CD4-positive, alpha-beta T cell (primary cell): ENCODE results near the gene TPK1. TPM values are rescaled to one million over a fixed set of nuclear protein-coding genes. Genes with fewer than 3 reads are reported as not detected.

ENCODE experiments used
- ATAC-seq: fragments of 200-7000 bp; cut with Tn5 transposase; one replicate; pipeline ENCODE4 v1.10.0; 2022; ENCODE audit warnings: mild to moderate bottlenecking; ENCODE audit not compliant: poor library complexity
- CTCF ChIA-PET: fragments of 350-600 bp; sonication (Branson Sonifier 250); formaldehyde crosslinking; loops from one replicate; lab custom pipeline; 2021; ENCODE audit warnings: antibody characterized with exemption, inconsistent platforms; lab: Charles Lee
- POLR2A ChIA-PET: fragments of 350-600 bp; sonication (Branson Sonifier 250); formaldehyde crosslinking; loops from one replicate; lab custom pipeline; 2021; ENCODE audit warnings: antibody characterized with exemption, inconsistent platforms; lab: Charles Lee
- DNase-seq, 14 experiments: peaks; one replicate each; pipeline ENCODE4 v3.0.0-alpha.2; 2013 to 2020; ENCODE audit warnings: mixed read lengths in 2 of 14
- H3K27ac ChIP-seq, 2 donors: one replicate each; pipeline versions ENCODE4 v1.5.1 to v1.7.0; 2013; ENCODE audit warnings: low read length in 2 of 2, low read depth in 1 of 2, mild to moderate bottlenecking in 1 of 2
- H3K27me3 ChIP-seq, 2 experiments: 1 replicate in 1 of 2; 2 replicates in 1 of 2; pipeline versions ENCODE4 v1.6.1 to v1.7.0; 2013; ENCODE audit warnings: low read length in 2 of 2, control low read depth in 1 of 2, mild to moderate bottlenecking in 1 of 2, moderate library complexity in 1 of 2; ENCODE audit not compliant: insufficient read depth in 2 of 2, control insufficient read depth in 1 of 2
- H3K36me3 ChIP-seq: one replicate; pipeline ENCODE4 v1.6.1; 2013; ENCODE audit warnings: low read length, control low read depth; ENCODE audit not compliant: insufficient read depth
- H3K4me1 ChIP-seq: one replicate; pipeline ENCODE4 v1.6.1; 2013; ENCODE audit warnings: low read length, control low read depth; ENCODE audit not compliant: insufficient read depth
- H3K4me3 ChIP-seq: one replicate; pipeline ENCODE4 v1.5.1; 2013; ENCODE audit warnings: mild to moderate bottlenecking, low read length, moderate library complexity
- H3K9me3 ChIP-seq, 2 experiments: 1 replicate in 1 of 2; 2 replicates in 1 of 2; pipeline versions ENCODE4 v1.6.1 to v1.7.0; 2013; ENCODE audit warnings: low read length in 2 of 2, mild to moderate bottlenecking in 2 of 2, control low read depth in 1 of 2, moderate library complexity in 1 of 2; ENCODE audit not compliant: control insufficient read depth in 1 of 2, insufficient read depth in 1 of 2
- H3K27ac Mint-ChIP-seq: one replicate; pipeline ENCODE4 v1.8.0; 2020; ENCODE audit warnings: mixed read lengths
- H3K27me3 Mint-ChIP-seq: one replicate; pipeline ENCODE4 v1.8.0; 2021; ENCODE audit warnings: mixed read lengths
- H3K36me3 Mint-ChIP-seq: one replicate; pipeline ENCODE4 v1.8.0; 2021; ENCODE audit warnings: low read depth, mixed read lengths
- H3K4me1 Mint-ChIP-seq: one replicate; pipeline ENCODE4 v1.8.0; 2021; ENCODE audit warnings: low read depth, mixed read lengths
- H3K4me3 Mint-ChIP-seq: one replicate; pipeline ENCODE4 v1.8.0; 2020; ENCODE audit warnings: mild to moderate bottlenecking, mixed read lengths
- H3K9me3 Mint-ChIP-seq: one replicate; pipeline ENCODE4 v1.8.0; 2020; ENCODE audit warnings: mixed read lengths
- CTCF ChIP-seq: fragments of 200-600 bp; IDR thresholded peaks from one replicate; pipeline ENCODE4 v1.8.0; 2022; ENCODE audit warnings: antibody characterized with exemption, mild to moderate bottlenecking
- intact Hi-C, 2 experiments: fragments of 100-400 bp; cut with DNase I in 1 of 2; cut with micrococcal nuclease in 1 of 2; formaldehyde crosslinking; loops; one replicate each; pipeline versions ENCODE4 v1.15.1 to v1.9.0; 2023 to 2025; cut with DNase I, micrococcal nuclease
- polyA plus RNA-seq, 2 donors: library from polyadenylated mRNA; unstranded; fragments of 120-200 nt; gene quantifications; one replicate each; pipeline ENCODE4 v1.2.1, GENCODE V29; 2013
- total RNA-seq, 174 experiments: library from RNA in 2 of 174; stranded (reverse) in 2 of 174; gene quantifications; one replicate each; pipeline ENCODE4 v1.2.3 and lab custom pipeline; 2021 to 2026

TPK1 gene
- total RNA-seq (10 to 100 TPM; 17.1 to 17.8 TPM), total RNA-seq (lab: John Stamatoyannopoulos, UW) (3.2 to 38.8 (median 17.1) reads per million in 172 experiments)
- polyA plus RNA-seq (2013, experiment 1 of 2), result 17.5 TPM
- polyA plus RNA-seq (2013, experiment 2 of 2), result 15.2 TPM

- H3K9me3 Mint-ChIP-seq, result peaks cover 7% of the 10 kb centered on the region
- peak within 1 kb of the TSS; percentile 85 for H3K4me3 ChIP-seq
- no peaks in the 10 kb centered on the region for H3K36me3 ChIP-seq
- peak within 1 kb of the TSS; percentile 97 for H3K27ac Mint-ChIP-seq
- peak within 1 kb of the TSS; percentile 97 for H3K4me3 Mint-ChIP-seq
- H3K27me3 ChIP-seq, result no peaks in the 10 kb centered on the region
- intact Hi-C loops, result loop anchor here (1.0 to 10.0 kb wide), 4 partner anchors 17 to 101 kb away; no protein-coding TSS in a partner anchor
- TF ChIP-seq CTCF, result no peak
- peak within 1 kb of the TSS; percentile 87 to 88 for H3K27ac ChIP-seq
- DNase-seq (peak; percentile 81 to 97 (median 90)), ATAC-seq (peak; percentile 84)
- CTCF ChIA-PET, result interaction anchor here (0.6 to 2.2 kb wide), 7 partner anchors 9 to 443 kb away, joined by 3 to 10 read pairs (median 4); no protein-coding TSS in a partner anchor
- H3K4me1 ChIP-seq, result peaks cover 35% of the 10 kb centered on the region
- POLR2A ChIA-PET, result interaction anchor here (0.6 to 6.6 kb wide), 33 partner anchors 9 to 936 kb away, joined by 3 to 302 read pairs (median 5); no protein-coding TSS in a partner anchor
- H3K36me3 Mint-ChIP-seq, result peaks cover 12% of the 10 kb centered on the region
- H3K27me3 Mint-ChIP-seq, result no peaks in the 10 kb centered on the region
- H3K9me3 ChIP-seq, result peaks cover 0 to 13% of the 10 kb centered on the region in 2 experiments
- H3K4me1 Mint-ChIP-seq, result peaks cover 45% of the 10 kb centered on the region
Observed at GRCh38 chr7:144835652-144836544, at the start of gene TPK1. Gene TPK1, minus strand, starts transcription at chr7:144836053. Its CDS starts 451 bp downstream, at chr7:144835602.

GRCh38 chr7:144885478-144885877 lies 49.6 kb upstream of the TPK1 start:
- H3K9me3 Mint-ChIP-seq, result no peaks in the 10 kb centered on the region
- no peak for TF ChIP-seq CTCF
- no peak for ATAC-seq
- no peaks in the 10 kb centered on the region for H3K27me3 Mint-ChIP-seq
- H3K27ac ChIP-seq, result no peak overlapping the region
- H3K4me3 Mint-ChIP-seq, result no peak overlapping the region
- H3K27me3 ChIP-seq, result no peaks in the 10 kb centered on the region
- ChIA-PET CTCF (no interaction called here), POLR2A (no interaction called here)
- DNase-seq, result no peak
- no peaks in the 10 kb centered on the region for H3K9me3 ChIP-seq
- no peaks in the 10 kb centered on the region for H3K4me1 Mint-ChIP-seq
- no peaks in the 10 kb centered on the region for H3K4me1 ChIP-seq
- H3K36me3 ChIP-seq, result no peaks in the 10 kb centered on the region
- H3K27ac Mint-ChIP-seq, result no peak overlapping the region
- no peaks in the 10 kb centered on the region for H3K36me3 Mint-ChIP-seq
- intact Hi-C loops, result no loop called here
- no peak overlapping the region for H3K4me3 ChIP-seq

- H3K27ac Mint-ChIP-seq, result no peak overlapping the region
- no peak overlapping the region for H3K4me3 ChIP-seq
- TF ChIP-seq CTCF, result no peak
- no peaks in the 10 kb centered on the region for H3K36me3 ChIP-seq
- ChIA-PET POLR2A (no interaction called here), CTCF (no interaction called here)
- H3K27ac ChIP-seq, result no peak overlapping the region
- ATAC-seq (no peak), DNase-seq (no peak)
- intact Hi-C loops, result no loop called here
- no peaks in the 10 kb centered on the region for H3K9me3 Mint-ChIP-seq
- no peak overlapping the region for H3K4me3 Mint-ChIP-seq
- no peaks in the 10 kb centered on the region for H3K4me1 Mint-ChIP-seq
- no peaks in the 10 kb centered on the region for H3K9me3 ChIP-seq
- H3K4me1 ChIP-seq, result no peaks in the 10 kb centered on the region
- H3K27me3 ChIP-seq, result no peaks in the 10 kb centered on the region
- no peaks in the 10 kb centered on the region for H3K36me3 Mint-ChIP-seq
- H3K27me3 Mint-ChIP-seq, result no peaks in the 10 kb centered on the region
Observed at GRCh38 chr7:144884896-144885295, 49.0 kb upstream of the TPK1 start.
